HCT116 (cell line): Measurements from ENCODE around the gene LHX5. TPM values are rescaled to one million over a fixed set of nuclear protein-coding genes. Genes with fewer than 3 reads are reported as not detected.

Experiments
- ATAC-seq: fragments of 200-7000 bp; cut with Tn5 transposase; 2 replicates; pipeline ENCODE4 v1.9.1; 2020; ENCODE audit warnings: mild to moderate bottlenecking, moderate library complexity
- BruUV-seq: library from RNA; stranded (reverse); fragments of 400-500 nt; replicated peaks from 2 replicates; lab custom pipeline; 2021; lab: Mats Ljungman, UMichigan
- CTCF ChIA-PET: fragments of 300-600 bp; sonication (Branson Sonifier 250); formaldehyde crosslinking; loops from one replicate; lab custom pipeline; 2021; ENCODE audit warnings: antibody characterized with exemption; lab: Charles Lee
- POLR2A ChIA-PET: fragments of 300-600, 350-600 bp; sonication (Branson Sonifier 250); formaldehyde crosslinking; loops from one replicate; lab custom pipeline; 2021; ENCODE audit warnings: antibody characterized with exemption; lab: Charles Lee
- RAD21 ChIA-PET, 2 experiments: fragments of 300-600 bp; sonication (Branson Sonifier 250); formaldehyde crosslinking; loops; one replicate each; lab custom pipeline; 2023; ENCODE audit warnings: low total read pairs in 2 of 2; ENCODE audit not compliant: uncharacterized antibody in 2 of 2, unreplicated experiment in 2 of 2, low non-redundant PET in 1 of 2; lab: Charles Lee
- DNase-seq: peaks from one replicate; pipeline ENCODE4 v3.0.0-alpha.2; 2010; ENCODE audit warnings: low read depth, low spot score
- H2AFZ ChIP-seq: fragments of 200-600 bp; shearing (Covaris generic), sonication (generic); 2 replicates; pipeline ENCODE4 v1.6.1; 2017; ENCODE audit warnings: low read depth, mixed run types, mixed read lengths, antibody characterized with exemption, low read length; ENCODE audit not compliant: poor library complexity, severe bottlenecking
- H3K27ac ChIP-seq: 2 replicates; pipeline ENCODE4 v1.5.1; 2012; ENCODE audit warnings: low read depth, low read length
- H3K27me3 ChIP-seq: fragments of 200-600 bp; sonication (generic); 2 replicates; pipeline ENCODE4 v1.6.1; 2016; ENCODE audit warnings: mixed run types, low read length, mixed read lengths; ENCODE audit not compliant: insufficient read depth
- H3K36me3 ChIP-seq, 2 experiments: fragments of 200-500 bp in 1 of 2; fragments of 200-600 bp in 1 of 2; sonication (Bioruptor generic) in 1 of 2; sonication (generic) in 1 of 2; 2 replicates each; pipeline versions ENCODE4 v1.5.1 to v1.6.1; 2014 to 2016; ENCODE audit warnings: low read length in 2 of 2, inconsistent platforms in 1 of 2, mixed read lengths in 1 of 2, mixed run types in 1 of 2; ENCODE audit not compliant: insufficient read depth in 2 of 2, control insufficient read depth in 1 of 2
- H3K4me1 ChIP-seq, 2 experiments: fragments of 200-600 bp in 1 of 2; sonication (generic) in 1 of 2; 2 replicates each; pipeline versions ENCODE4 v1.5.1 to v1.6.1; 2012 to 2017; ENCODE audit warnings: low read length in 2 of 2, inconsistent platforms in 1 of 2, mild to moderate bottlenecking in 1 of 2, mixed read lengths in 1 of 2, mixed run types in 1 of 2, moderate library complexity in 1 of 2; ENCODE audit not compliant: insufficient read depth in 2 of 2, control insufficient read depth in 1 of 2
- H3K4me2 ChIP-seq: fragments of 200-600 bp; sonication (generic); 2 replicates; pipeline ENCODE4 v1.6.1; 2017; ENCODE audit warnings: mixed run types, low read length, mixed read lengths
- H3K4me3 ChIP-seq, 2 experiments: fragments of 200-600 bp in 1 of 2; sonication (generic) in 1 of 2; replicated peaks in 1 of 2; 2 replicates each; pipeline ENCODE4 v1.5.1; 2011 to 2016; ENCODE audit warnings: low read length in 2 of 2, control low read depth in 1 of 2, low read depth in 1 of 2, mild to moderate bottlenecking in 1 of 2, mixed read lengths in 1 of 2, mixed run types in 1 of 2
- H3K79me2 ChIP-seq: fragments of 200-600 bp; sonication (generic); 2 replicates; pipeline ENCODE4 v1.6.1; 2017; ENCODE audit warnings: mild to moderate bottlenecking, mixed run types, low read length, moderate library complexity, mixed read lengths; ENCODE audit not compliant: insufficient read depth
- H3K9ac ChIP-seq: fragments of 200-600 bp; sonication (generic); 2 replicates; pipeline ENCODE4 v1.6.1; 2016; ENCODE audit warnings: low read length, mixed read lengths
- H3K9me2 ChIP-seq: fragments of 200-600 bp; sonication (generic), shearing (Covaris generic); 2 replicates; pipeline ENCODE4 v1.6.1; 2017; ENCODE audit warnings: mixed run types, mild to moderate bottlenecking, moderate library complexity; ENCODE audit not compliant: insufficient read depth
- H3K9me3 ChIP-seq, 2 experiments: fragments of 200-500 bp in 1 of 2; fragments of 200-600 bp in 1 of 2; sonication (Bioruptor generic) in 1 of 2; sonication (generic) in 1 of 2; 2 replicates each; pipeline ENCODE4 v1.6.1; 2014 to 2017; ENCODE audit warnings: low read length in 2 of 2, mixed read lengths in 2 of 2, inconsistent platforms in 1 of 2, low read depth in 1 of 2, mild to moderate bottlenecking in 1 of 2, mixed run types in 1 of 2, moderate library complexity in 1 of 2; ENCODE audit not compliant: control insufficient read depth in 1 of 2, insufficient read depth in 1 of 2
- H4K20me1 ChIP-seq: fragments of 200-600 bp; sonication (generic), shearing (Covaris generic); 2 replicates; pipeline ENCODE4 v1.6.1; 2017; ENCODE audit warnings: mixed run types, mild to moderate bottlenecking, moderate library complexity; ENCODE audit not compliant: insufficient read depth
- CEBPB ChIP-seq: IDR thresholded peaks from 2 replicates; pipeline ENCODE4 v1.6.1; 2012; ENCODE audit warnings: low read depth
- CTCF ChIP-seq, 3 experiments: fragments of 200-600 bp in 1 of 3; sonication (generic) in 1 of 3; IDR thresholded peaks in 2 of 3; conservative IDR thresholded peaks in 1 of 3; 2 replicates each; pipeline ENCODE4 v1.5.1; 2012 to 2017; ENCODE audit warnings: low read depth in 2 of 3, low read length in 2 of 3, antibody characterized with exemption in 1 of 3, borderline replicate concordance in 1 of 3, control low read depth in 1 of 3, mild to moderate bottlenecking in 1 of 3, mixed read lengths in 1 of 3, mixed run types in 1 of 3, moderate library complexity in 1 of 3; ENCODE audit not compliant: insufficient read depth in 1 of 3
- ELF1 ChIP-seq: IDR thresholded peaks from 2 replicates; pipeline ENCODE4 v1.6.1; 2012; ENCODE audit warnings: low read depth, borderline replicate concordance
- JUND ChIP-seq: IDR thresholded peaks from 2 replicates; pipeline ENCODE4 v1.6.1; 2012
- POLR2A ChIP-seq: IDR thresholded peaks from 2 replicates; pipeline ENCODE4 v1.7.0; 2011; ENCODE audit warnings: borderline replicate concordance; ENCODE audit not compliant: insufficient read depth, insufficient read length; ENCODE audit errors: extremely low read depth
- POLR2AphosphoS5 ChIP-seq: IDR thresholded peaks from 2 replicates; pipeline ENCODE4 v1.6.1; 2011; ENCODE audit warnings: mild to moderate bottlenecking, low read depth, low read length, moderate library complexity
- REST ChIP-seq: IDR thresholded peaks from 2 replicates; pipeline ENCODE4 v1.6.1; 2012; ENCODE audit warnings: low read depth
- SP1 ChIP-seq: IDR thresholded peaks from 2 replicates; pipeline ENCODE4 v1.6.1; 2012; ENCODE audit warnings: low read depth
- TCF7L2 ChIP-seq: IDR thresholded peaks from 2 replicates; pipeline ENCODE4 v1.7.0; 2011; ENCODE audit warnings: borderline replicate concordance, inconsistent platforms; ENCODE audit not compliant: insufficient read depth, insufficient read length; ENCODE audit errors: extremely low read depth
- ZBTB33 ChIP-seq: IDR thresholded peaks from 2 replicates; pipeline ENCODE4 v1.6.1; 2011; ENCODE audit warnings: mild to moderate bottlenecking, low read length, moderate library complexity; ENCODE audit not compliant: insufficient replicate concordance; ENCODE audit errors: extremely low read depth
- ZFX ChIP-seq: fragments of 450-650 bp; IDR thresholded peaks from 2 replicates; pipeline ENCODE4 v1.6.1; 2017
- intact Hi-C: fragments of 100-400 bp; cut with micrococcal nuclease; formaldehyde crosslinking; loops from 2 replicates; pipeline ENCODE4 v1.10.0; 2022
- total RNA-seq: library from RNA; stranded (reverse); gene quantifications from one replicate; pipeline ENCODE4 v1.2.1, GENCODE V29; 2021; ENCODE audit not compliant: unreplicated experiment

The LHX5 gene
- total RNA-seq, 1 experiment from 2014 or later: 2.4 TPM

DNA sequence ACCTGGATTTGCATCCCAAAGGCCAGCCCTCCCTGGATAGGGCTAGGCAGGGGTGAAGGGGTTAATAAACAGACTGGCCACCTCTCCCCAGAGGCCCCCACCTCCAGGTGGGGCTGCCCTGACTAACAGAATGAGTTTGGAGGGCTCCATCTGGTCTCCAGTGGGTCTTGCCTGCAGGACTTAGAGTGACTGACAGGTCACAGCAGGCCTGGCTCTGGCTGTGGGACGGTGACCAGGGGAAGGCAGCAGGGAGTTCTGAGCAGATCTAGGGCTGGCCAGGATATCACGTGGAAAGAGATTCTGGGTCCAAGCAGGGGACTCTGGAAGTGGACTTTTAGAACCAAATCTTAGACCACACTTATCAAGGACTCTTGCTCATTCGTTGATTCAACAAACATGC is 40.9 kb upstream of the LHX5 start:
- Histone ChIP-seq H4K20me1 (no peaks in the 10 kb centered on the region), H3K9ac (no peak overlapping the region), H3K4me3 (no peak overlapping the region), H3K4me1 (no peaks in the 10 kb centered on the region), H3K27me3 (peaks cover 65% of the 10 kb centered on the region), H3K36me3 (no peaks in the 10 kb centered on the region), H2AFZ (no peak overlapping the region), H3K9me3 (no peaks in the 10 kb centered on the region), H3K79me2 (no peaks in the 10 kb centered on the region)
- ChIA-PET RAD21 (no interaction called here), POLR2A (no interaction called here), CTCF (no interaction called here)
- intact Hi-C loops: no loop called here
- TF ChIP-seq ELF1: no peak
- no peak for TF ChIP-seq CEBPB
- no peak for TF ChIP-seq ZBTB33
- TF ChIP-seq TCF7L2: no peak
- no peak for TF ChIP-seq JUND
- TF ChIP-seq, all 23 proteins: peak for 0
- BruUV-seq: no TSS peak
- ATAC-seq (no peak; the same call in 1 of the 2 replicates), DNase-seq (no peak)
- Histone ChIP-seq H3K27ac (no peak overlapping the region), H3K9me2 (no peaks in the 10 kb centered on the region), H3K4me2 (no peak overlapping the region)

DNA sequence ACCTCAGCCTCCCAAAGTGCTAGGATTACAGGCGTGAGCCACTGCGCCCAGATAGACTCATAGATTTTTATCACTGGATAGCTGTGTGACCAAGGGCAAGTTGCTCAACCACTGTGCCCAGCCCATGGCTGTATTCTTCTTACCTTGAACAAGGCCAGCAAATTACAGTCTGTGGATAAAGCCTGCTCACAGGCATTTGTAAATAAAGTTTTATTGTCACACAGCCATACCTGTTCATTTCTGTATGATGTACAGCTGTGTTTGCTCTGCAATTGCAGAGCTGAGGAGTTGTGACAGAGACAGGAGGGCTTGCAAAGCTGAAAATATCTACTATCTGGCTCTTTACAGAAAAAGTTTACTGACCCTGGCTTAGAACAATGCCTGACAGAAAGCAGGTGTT is 35.2 kb upstream of the LHX5 start:
- Histone ChIP-seq H4K20me1 (no peaks in the 10 kb centered on the region), H3K27ac (no peak overlapping the region), H3K9me2 (no peaks in the 10 kb centered on the region), H3K4me3 (no peak overlapping the region), H3K9me3 (no peaks in the 10 kb centered on the region), H3K4me2 (no peak overlapping the region), H3K9ac (no peak overlapping the region), H3K27me3 (peaks cover 48% of the 10 kb centered on the region), H3K4me1 (no peaks in the 10 kb centered on the region), H2AFZ (no peak overlapping the region), H3K36me3 (no peaks in the 10 kb centered on the region), H3K79me2 (no peaks in the 10 kb centered on the region)
- no peak for ATAC-seq
- TF ChIP-seq ZFX (no peak), JUND (no peak), SP1 (no peak), REST (no peak), CTCF (IDR thresholded peaks at IDR 0.05 in 2 of 3, conservative IDR thresholded peaks at IDR 0.05 in 1 of 3; ENCODE audit: borderline replicate concordance in 1 of 3, insufficient read depth in 1 of 3, low read depth in 2 of 3, low read length in 2 of 3) (no peak), POLR2A (no peak), POLR2AphosphoS5 (no peak)
- ChIA-PET POLR2A (no interaction called here), CTCF (no interaction called here), RAD21 (no interaction called here)
- DNase-seq: no peak
- BruUV-seq: no TSS peak
- intact Hi-C loops: no loop called here
